GM12872 (cell line): ENCODE measurements around the gene AP3S1.

Experiments used
- TF ChIP-seq, protein P1 (sequence below): IDR thresholded peaks from 3 replicates; pipeline ENCODE4 v1.5.1; 2011; ENCODE audit warnings: low read depth, mild to moderate bottlenecking, low read length, moderate library complexity; ENCODE audit not compliant: insufficient read depth

Gene AP3S1

DNA sequence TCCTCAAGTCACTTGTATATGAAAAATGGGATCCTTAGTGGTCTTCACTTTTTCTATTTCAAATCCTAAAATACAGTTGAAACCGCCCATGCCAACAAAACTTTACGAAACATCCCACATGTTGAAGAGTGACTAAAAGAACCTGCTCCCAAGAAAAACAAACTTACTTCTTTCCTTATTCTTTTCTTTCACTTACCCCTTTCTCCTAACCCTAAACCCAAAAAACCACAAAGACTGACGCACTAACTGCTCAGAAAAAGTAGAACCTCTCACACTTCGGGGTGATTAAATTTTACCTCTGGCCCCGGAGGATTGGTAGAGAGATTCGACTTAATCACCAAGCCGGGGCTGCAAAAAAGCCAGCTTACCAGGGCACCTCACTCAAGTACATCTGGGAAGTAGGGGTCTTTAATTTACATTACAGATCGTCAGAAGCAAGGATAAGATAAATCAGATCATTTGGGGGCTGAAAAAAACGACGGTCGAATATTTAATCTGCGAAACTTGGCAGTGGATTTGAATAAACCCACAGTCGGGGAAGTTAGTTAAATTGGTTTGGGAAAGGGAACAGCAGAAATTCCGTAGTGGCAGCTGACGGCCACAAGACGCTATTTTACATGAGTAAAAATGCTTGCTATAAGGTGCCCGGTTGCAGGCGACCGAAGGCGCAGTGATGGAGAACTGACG is 26.6 kb upstream of the AP3S1 start:
- TF ChIP-seq, protein P1, sequence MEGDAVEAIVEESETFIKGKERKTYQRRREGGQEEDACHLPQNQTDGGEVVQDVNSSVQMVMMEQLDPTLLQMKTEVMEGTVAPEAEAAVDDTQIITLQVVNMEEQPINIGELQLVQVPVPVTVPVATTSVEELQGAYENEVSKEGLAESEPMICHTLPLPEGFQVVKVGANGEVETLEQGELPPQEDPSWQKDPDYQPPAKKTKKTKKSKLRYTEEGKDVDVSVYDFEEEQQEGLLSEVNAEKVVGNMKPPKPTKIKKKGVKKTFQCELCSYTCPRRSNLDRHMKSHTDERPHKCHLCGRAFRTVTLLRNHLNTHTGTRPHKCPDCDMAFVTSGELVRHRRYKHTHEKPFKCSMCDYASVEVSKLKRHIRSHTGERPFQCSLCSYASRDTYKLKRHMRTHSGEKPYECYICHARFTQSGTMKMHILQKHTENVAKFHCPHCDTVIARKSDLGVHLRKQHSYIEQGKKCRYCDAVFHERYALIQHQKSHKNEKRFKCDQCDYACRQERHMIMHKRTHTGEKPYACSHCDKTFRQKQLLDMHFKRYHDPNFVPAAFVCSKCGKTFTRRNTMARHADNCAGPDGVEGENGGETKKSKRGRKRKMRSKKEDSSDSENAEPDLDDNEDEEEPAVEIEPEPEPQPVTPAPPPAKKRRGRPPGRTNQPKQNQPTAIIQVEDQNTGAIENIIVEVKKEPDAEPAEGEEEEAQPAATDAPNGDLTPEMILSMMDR = no peak

DNA sequence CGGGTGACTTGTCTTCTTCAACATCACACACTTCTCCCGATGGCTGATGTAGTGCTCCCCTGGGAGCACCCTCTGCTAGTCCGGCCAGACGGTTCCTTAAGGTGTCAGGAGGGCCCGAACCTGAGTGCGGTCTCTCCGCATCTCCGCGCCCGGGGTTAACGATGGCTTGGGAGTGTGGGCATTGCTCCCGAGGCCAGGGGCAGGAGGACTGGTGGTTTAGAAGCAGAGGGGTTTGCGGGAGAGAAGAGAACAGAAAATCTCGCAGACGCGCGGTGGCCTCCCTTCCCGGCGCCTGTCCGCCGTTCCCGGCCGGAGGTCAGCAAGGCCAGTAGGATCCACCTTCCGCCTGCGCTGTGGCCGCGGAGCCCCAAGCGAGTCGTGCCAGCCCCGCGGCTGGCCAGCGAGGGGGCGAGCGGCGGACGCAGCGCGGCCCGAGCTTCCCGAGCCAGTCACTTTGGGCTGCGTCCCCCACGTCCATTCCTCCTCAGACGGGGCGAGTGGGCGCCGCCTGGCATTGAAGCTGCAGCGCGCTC is 26.0 kb upstream of the AP3S1 start:
- TF ChIP-seq, protein P1 = no peak

DNA sequence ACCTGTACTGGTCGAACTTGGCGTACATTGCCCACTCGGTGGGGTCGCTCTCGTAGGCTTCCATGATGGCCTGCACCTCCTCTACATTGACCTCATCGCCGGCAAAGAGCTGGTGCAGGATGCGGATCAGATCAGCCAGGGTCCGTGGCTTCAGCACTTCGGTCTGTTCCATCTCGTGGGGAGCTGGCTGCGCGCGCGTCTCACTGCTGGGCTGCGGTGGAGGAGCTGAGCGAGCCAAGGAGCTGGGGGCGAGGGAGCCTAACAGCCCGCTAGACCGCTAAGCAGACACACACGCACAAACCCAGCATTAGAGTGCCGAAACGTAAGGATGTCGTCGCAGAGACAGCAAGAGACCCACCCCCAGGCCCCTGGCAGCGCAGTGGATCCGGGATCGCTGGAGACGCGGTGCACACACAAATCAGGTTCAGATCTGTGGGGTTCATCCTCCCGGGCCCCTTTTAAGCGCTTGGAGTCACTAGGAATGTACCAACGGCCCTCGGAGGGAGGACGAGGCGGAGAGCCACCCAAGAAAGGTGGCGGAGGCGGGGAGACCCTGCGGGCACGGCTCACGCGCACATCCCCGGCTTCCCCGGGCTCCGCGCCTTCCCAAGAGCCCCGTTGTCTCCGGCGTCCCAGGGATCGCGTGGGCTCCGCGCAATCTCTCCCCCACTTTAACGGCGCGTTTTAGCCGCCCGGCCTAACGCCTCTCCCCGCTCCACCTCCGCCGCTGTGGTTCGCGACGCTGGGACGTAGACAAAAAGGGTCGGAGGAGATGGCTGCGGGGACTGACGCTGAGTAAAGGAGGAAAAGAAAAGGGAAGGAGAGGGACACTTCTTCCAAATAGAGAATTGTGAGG is 25.3 kb upstream of the AP3S1 start, which contains the start of gene CDO1:
TSS of gene CDO1 (minus strand) at position 434 of the 856 bp plus-strand sequence. CDS start at position 172, 262 bp downstream.
- TF ChIP-seq, protein P1 = no peak

DNA sequence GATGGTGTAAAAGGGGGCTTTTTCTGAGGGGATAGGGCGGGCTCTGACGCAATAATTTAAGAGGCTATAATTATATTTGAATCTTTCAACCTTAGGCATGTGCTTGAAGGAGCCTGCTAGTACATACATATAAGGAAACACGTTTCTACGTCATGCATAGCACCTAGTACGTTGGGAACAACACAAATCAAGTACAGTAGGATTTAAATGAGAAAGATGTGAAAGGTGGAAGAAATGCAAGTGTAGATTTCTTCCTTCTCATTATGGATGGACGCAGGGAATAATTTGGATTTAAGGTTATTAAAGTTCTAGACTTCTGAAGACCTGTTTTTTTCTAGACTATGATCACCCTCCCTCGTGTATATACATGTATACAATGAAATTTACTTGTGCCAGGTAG is 24.3 kb upstream of the AP3S1 start:
- TF ChIP-seq, protein P1 = no peak

DNA sequence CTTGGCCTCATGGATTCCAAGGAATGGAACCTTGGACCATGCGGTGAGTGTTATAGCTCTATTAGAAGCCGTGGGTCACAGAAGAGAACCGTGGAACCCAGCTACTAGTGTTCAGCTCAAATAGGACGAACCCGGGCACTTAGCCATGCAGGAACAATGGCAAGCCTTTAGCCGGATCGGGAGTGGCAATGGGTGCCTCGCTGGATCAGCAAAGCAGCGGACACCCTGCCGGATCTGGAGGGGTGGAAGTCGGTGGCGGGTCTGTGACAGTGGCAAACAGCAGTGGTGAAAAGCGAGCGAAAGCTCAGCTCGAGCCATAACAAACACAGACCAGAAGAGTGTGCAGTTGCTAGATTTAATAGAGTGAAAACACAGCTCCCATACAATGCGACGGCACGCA is 22.9 kb upstream of the AP3S1 start:
- TF ChIP-seq, protein P1 = no peak

DNA sequence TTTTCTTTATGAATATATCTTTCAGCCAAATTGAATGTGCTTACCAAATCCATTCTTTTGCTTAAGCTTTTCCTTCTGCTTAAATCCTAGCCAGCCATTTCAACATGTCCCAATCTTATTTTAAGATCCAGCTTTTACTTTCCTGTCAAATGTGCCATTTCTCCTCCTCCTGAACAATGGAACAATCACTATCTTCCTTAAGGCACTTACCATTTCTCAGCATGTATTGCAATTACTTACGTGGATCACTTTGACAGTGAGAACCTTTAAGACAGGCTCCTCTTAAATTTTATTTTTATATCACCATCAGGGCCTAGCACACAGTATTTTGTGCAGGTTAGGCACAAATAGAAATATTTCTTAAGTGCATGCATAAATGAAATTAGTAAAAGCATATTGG is 20.9 kb upstream of the AP3S1 start:
- TF ChIP-seq, protein P1 = no peak

DNA sequence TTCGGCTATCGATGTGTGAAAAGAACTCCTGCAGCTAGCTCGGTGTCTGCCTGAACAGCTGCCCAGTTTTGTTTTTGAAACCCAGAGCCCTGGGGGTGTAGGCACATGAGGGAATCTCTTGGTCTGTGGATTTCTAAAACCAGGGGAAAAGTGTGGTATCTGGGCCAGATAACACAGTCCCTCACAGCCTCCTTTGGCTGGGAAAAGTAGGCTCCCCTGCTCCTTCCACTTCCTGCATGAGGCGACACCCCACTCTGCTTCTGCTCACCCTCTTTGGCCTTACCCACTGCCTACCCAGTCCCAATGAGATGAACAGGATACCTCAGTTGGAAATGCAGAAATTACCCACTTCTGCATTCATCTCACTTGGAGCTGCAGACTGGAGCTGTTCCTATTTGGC is 15.8 kb upstream of the AP3S1 start:
- TF ChIP-seq, protein P1 = no peak
